Osteocyte (in vitro differentiated cells): ENCODE measurements around the gene AMBN. TPM values are rescaled to one million over a fixed set of nuclear protein-coding genes. Genes with fewer than 3 reads are reported as not detected.

Experiments used
- DNase-seq: peaks from one replicate; pipeline ENCODE4 v3.0.0; 2021; ENCODE audit warnings: mixed read lengths; ENCODE audit not compliant: unreplicated experiment; ENCODE audit errors: extremely low spot score
- H3K27ac Mint-ChIP-seq: one replicate; pipeline ENCODE4 v1.8.0; 2021; ENCODE audit warnings: mild to moderate bottlenecking, mixed read lengths; ENCODE audit not compliant: unreplicated experiment
- H3K27me3 Mint-ChIP-seq: one replicate; pipeline ENCODE4 v1.8.0; 2021; ENCODE audit warnings: mixed read lengths; ENCODE audit not compliant: unreplicated experiment
- H3K36me3 Mint-ChIP-seq: one replicate; pipeline ENCODE4 v1.8.0; 2021; ENCODE audit warnings: mixed read lengths; ENCODE audit not compliant: unreplicated experiment
- H3K4me1 Mint-ChIP-seq: one replicate; pipeline ENCODE4 v1.8.0; 2021; ENCODE audit warnings: mixed read lengths; ENCODE audit not compliant: unreplicated experiment
- H3K4me3 Mint-ChIP-seq: one replicate; pipeline ENCODE4 v1.8.0; 2021; ENCODE audit warnings: mild to moderate bottlenecking, moderate library complexity, mixed read lengths; ENCODE audit not compliant: unreplicated experiment
- H3K9me3 Mint-ChIP-seq: one replicate; pipeline ENCODE4 v1.8.0; 2021; ENCODE audit warnings: mixed read lengths; ENCODE audit not compliant: unreplicated experiment
- total RNA-seq: library from RNA; stranded (reverse); gene quantifications from 2 replicates; pipeline ENCODE4 v1.2.1, GENCODE V29; 2021
- TF ChIP-seq, protein P1 (sequence below): fragments of 200-600 bp; sonication (generic); IDR thresholded peaks from 2 replicates; pipeline ENCODE4 v1.5.0; 2021; ENCODE audit warnings: antibody characterized with exemption, mild to moderate bottlenecking, moderate library complexity

Gene AMBN
- total RNA-seq, 1 donor from 2014 or later = not detected

DNA sequence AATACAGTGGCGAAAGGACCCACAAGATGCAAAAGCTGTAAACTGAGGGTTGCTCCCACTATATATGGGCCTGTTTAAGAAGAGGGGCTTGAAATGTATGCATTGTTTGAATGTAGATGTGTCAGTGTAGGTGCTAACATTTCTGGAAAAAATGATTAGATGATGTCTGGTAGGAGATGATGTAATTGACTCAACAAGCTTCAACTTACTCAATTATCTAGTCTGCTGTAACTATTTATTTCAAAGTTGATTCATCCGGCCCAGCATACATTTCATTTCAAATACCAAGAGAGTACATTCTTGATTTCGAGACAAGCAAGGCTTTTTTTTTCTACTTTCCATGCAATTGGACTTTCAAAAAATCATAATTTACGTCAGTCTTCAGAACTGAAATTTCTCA is 27.2 kb downstream of the AMBN start:
- Mint-ChIP-seq H3K27ac (no peak overlapping the region), H3K9me3 (no peaks in the 10 kb centered on the region), H3K27me3 (peaks cover 37% of the 10 kb centered on the region), H3K4me3 (no peak overlapping the region), H3K4me1 (no peaks in the 10 kb centered on the region), H3K36me3 (no peaks in the 10 kb centered on the region)
- DNase-seq = no peak
- TF ChIP-seq, protein P1, sequence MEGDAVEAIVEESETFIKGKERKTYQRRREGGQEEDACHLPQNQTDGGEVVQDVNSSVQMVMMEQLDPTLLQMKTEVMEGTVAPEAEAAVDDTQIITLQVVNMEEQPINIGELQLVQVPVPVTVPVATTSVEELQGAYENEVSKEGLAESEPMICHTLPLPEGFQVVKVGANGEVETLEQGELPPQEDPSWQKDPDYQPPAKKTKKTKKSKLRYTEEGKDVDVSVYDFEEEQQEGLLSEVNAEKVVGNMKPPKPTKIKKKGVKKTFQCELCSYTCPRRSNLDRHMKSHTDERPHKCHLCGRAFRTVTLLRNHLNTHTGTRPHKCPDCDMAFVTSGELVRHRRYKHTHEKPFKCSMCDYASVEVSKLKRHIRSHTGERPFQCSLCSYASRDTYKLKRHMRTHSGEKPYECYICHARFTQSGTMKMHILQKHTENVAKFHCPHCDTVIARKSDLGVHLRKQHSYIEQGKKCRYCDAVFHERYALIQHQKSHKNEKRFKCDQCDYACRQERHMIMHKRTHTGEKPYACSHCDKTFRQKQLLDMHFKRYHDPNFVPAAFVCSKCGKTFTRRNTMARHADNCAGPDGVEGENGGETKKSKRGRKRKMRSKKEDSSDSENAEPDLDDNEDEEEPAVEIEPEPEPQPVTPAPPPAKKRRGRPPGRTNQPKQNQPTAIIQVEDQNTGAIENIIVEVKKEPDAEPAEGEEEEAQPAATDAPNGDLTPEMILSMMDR = no peak

DNA sequence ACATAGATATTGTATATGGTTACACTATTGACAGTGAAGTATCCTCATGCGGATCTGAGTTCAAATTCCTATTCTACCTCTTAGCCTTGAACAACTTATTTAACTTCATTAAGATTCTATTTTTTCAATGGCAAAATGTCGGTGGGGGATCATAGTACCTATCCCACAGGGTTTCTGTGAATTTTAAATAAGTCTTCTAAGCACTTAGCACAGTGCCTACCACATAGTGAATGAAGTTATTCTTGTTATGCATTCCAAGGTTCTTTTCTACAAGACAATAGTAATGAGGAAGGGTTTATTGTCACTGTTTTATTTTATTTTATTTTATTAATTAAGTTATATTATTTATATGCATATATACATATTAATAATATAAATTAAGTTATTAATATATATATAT is 27.7 kb downstream of the AMBN start:
- DNase-seq = no peak
- Mint-ChIP-seq H3K4me3 (no peak overlapping the region), H3K4me1 (no peaks in the 10 kb centered on the region), H3K9me3 (no peaks in the 10 kb centered on the region), H3K36me3 (no peaks in the 10 kb centered on the region), H3K27ac (no peak overlapping the region), H3K27me3 (peaks cover 36% of the 10 kb centered on the region)
- TF ChIP-seq, protein P1 = no peak

DNA sequence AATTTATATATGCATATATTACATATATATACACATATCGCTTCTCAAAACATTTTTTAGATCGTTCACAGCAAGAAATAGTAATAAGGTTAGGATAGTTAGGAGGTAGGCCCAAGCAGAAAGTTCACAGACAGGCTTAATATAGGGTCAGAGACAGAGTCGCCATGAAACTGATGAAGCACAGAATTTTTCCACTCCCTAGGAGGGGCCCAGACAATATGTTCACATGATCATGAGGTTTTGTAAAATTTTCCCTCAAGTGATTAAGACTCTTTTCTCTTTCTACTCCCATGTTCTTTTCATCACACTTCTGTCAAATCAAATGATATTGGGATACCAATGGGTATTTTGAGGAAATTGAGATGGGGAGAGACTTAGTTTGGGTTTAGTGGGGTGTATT is 31.3 kb downstream of the AMBN start:
- no peak overlapping the region for H3K27ac Mint-ChIP-seq
- H3K4me3 Mint-ChIP-seq = no peak overlapping the region
- H3K36me3 Mint-ChIP-seq = no peaks in the 10 kb centered on the region
- DNase-seq = no peak
- H3K9me3 Mint-ChIP-seq = no peaks in the 10 kb centered on the region
- TF ChIP-seq, protein P1 = no peak
- H3K27me3 Mint-ChIP-seq = peaks cover 9% of the 10 kb centered on the region
- no peaks in the 10 kb centered on the region for H3K4me1 Mint-ChIP-seq

DNA sequence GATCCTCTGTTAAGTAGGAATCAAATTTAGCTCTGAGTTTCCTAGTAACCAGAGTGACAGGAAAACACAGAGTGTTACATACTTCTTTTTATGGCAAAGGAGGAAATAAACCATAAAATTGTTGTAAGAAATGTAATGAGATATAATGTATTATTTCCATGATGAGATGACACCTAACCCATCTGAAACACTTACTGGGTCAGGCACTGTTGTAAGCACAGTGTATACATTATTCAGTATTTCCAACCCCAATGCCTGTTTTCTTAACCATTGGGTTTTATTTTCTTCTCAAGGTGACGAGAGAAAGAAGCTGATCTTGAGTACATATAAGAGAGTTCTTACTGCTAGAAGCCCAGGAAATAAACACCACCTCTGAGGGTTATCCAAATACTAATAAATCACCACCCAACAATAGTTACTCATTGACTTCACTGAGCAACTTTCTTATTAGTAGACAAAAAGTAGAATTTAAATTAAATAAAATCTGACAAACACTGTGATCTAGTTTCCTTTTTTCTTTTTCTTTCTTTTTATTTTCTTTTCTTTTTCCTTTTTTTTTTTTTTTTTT is 32.3 kb downstream of the AMBN start:
- H3K36me3 Mint-ChIP-seq = no peaks in the 10 kb centered on the region
- no peaks in the 10 kb centered on the region for H3K9me3 Mint-ChIP-seq
- peaks cover under 1% of the 10 kb centered on the region for H3K27me3 Mint-ChIP-seq
- TF ChIP-seq, protein P1 = no peak
- no peak overlapping the region for H3K4me3 Mint-ChIP-seq
- no peak for DNase-seq
- H3K4me1 Mint-ChIP-seq = no peaks in the 10 kb centered on the region
- no peak overlapping the region for H3K27ac Mint-ChIP-seq

DNA sequence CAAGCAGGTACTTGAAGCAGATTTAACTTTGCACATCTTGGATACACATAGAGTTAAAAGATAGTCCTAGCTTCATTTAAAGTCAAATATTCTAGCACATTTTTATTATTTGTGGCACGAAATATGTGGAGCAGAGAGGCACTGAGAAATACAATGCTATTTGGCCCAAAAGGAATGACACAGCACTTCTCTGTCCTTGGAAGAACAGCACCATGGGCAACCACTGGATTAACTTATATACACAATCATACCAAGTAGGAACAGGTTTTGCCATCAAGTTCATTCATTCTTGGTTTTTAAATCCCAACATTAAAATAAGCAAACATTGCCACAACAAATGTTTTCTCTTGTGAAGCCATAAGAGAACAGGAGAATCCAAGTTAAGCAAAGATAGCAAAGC is 35.6 kb downstream of the AMBN start:
- TF ChIP-seq, protein P1 = no peak
- DNase-seq = no peak
- Mint-ChIP-seq H3K27me3 (no peaks in the 10 kb centered on the region), H3K9me3 (no peaks in the 10 kb centered on the region), H3K4me3 (no peak overlapping the region), H3K4me1 (peaks cover 10% of the 10 kb centered on the region), H3K36me3 (no peaks in the 10 kb centered on the region), H3K27ac (no peak overlapping the region)
